Peyer's patch (tissue), 4 donors: ENCODE results near the gene CGB7.
"Not testable (repeated sequence)": the region's sequence is repeated elsewhere in the genome, so short reads cannot be mapped to it uniquely, and the experiment has no call there.

Experiments
- POLR2A ChIP-seq, 2 donors: fragments of 450-650 bp; IDR thresholded peaks; one replicate each; pipeline ENCODE4 v1.5.1; 2017; ENCODE audit warnings: antibody characterized with exemption in 2 of 2, mild to moderate bottlenecking in 2 of 2, moderate library complexity in 2 of 2
- TF ChIP-seq, protein P1 (sequence below), 6 experiments: fragments of 450-650 bp in 4 of 6; fragments of 200-600 bp in 2 of 6; sonication (generic) in 1 of 6; IDR thresholded peaks; one replicate each; pipeline ENCODE4 v1.5.1; 2017 to 2019; ENCODE audit warnings: antibody characterized with exemption in 6 of 6, mild to moderate bottlenecking in 3 of 6, moderate library complexity in 1 of 6

DNA sequence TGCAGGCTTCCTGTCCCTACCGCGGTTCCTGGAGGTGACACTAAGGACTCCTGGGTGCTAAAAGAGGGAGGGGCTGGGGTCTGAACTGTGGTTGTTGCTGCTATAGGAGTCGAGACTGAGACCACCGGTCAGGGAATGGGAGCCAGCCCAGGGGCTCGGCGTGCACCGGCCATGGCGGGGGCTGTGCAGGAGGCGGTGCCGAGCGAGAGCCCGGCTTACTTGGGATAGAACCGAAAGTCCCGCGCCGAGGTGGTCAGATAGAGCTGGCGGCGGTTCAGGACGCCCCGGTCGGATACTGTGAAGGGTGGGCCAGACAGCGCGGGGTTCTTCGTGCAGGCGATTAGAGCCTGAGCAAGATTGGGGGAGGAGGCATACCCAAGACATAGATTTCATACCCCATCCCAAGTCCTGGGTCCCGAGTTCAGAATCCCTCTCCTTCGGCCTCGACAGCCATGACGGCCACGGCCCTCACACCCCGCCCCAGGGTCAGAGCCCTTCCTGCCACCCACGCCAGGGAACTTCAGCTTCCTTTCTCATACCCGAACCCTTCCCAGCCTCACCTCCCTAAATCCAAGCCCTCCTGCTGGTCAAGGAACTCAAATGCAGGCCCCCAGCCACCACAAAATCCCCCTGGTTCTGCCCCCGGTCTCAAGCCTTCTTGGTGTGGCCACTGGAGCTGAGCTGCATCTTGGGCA lies 500 bp downstream of the CGB7 start:
- TF ChIP-seq, protein P1, sequence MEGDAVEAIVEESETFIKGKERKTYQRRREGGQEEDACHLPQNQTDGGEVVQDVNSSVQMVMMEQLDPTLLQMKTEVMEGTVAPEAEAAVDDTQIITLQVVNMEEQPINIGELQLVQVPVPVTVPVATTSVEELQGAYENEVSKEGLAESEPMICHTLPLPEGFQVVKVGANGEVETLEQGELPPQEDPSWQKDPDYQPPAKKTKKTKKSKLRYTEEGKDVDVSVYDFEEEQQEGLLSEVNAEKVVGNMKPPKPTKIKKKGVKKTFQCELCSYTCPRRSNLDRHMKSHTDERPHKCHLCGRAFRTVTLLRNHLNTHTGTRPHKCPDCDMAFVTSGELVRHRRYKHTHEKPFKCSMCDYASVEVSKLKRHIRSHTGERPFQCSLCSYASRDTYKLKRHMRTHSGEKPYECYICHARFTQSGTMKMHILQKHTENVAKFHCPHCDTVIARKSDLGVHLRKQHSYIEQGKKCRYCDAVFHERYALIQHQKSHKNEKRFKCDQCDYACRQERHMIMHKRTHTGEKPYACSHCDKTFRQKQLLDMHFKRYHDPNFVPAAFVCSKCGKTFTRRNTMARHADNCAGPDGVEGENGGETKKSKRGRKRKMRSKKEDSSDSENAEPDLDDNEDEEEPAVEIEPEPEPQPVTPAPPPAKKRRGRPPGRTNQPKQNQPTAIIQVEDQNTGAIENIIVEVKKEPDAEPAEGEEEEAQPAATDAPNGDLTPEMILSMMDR (IDR thresholded peaks at IDR 0.05), result not testable (repeated sequence)
- TF ChIP-seq POLR2A (IDR thresholded peaks at IDR 0.05), result not testable (repeated sequence)
